ENCODE data around the gene OR10G8. TPM values are rescaled to one million over a fixed set of nuclear protein-coding genes. Genes with fewer than 3 reads are reported as not detected.

The OR10G8 gene
- total and polyA plus RNA-seq, 2 of the 4 experiments (the other 2 are of a cell fraction), result not detected

DNA sequence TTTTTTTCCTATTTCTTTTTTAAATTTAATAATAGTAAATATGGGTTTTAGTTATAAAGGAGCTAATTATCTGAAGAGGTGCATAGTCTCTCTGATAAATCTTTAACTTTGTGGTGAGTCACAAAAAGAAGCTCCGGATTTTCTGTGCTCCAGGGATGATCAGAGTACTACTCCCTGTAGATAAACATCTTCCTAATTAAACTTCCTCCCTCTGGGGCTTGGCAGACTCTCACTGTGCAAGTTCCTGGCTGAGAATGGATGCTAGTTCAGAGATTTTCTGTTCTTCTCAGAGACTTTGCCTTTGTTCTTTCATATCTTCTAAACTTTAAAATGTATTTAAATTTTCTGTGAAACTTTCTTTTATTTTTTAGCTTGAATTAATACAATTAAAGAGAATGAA lies 14.7 kb downstream of the OR10G8 start, which contains the start of gene OR10G7:
Gene OR10G7 (minus strand): TSS at position 72 of the 400 bp plus-strand sequence. CDS start 2,324 bp downstream, outside the sequence.
- Histone ChIP-seq H3K56ac (ENCODE audit: extremely low read depth, insufficient read depth, low read length) (no peak within 1 kb of the TSS), H3K4me1 (ENCODE audit: control insufficient read depth, insufficient read depth, low read length) (no peaks in the 10 kb centered on the region), H3K4me2 (ENCODE audit: low read depth, low read length) (no peak within 1 kb of the TSS), H3K4me3 (ENCODE audit: insufficient read depth, low read depth, low read length) (no peak within 1 kb of the TSS), H2BK15ac (ENCODE audit: low read depth, low read length) (no peak within 1 kb of the TSS), H3K9me1 (ENCODE audit: insufficient read depth, low read length) (no peaks in the 10 kb centered on the region), H2AFZ (replicated peaks; ENCODE audit: low read length, poor library complexity) (no peak within 1 kb of the TSS), H3K18ac (ENCODE audit: low read depth, low read length) (no peak within 1 kb of the TSS), H3K79me1 (ENCODE audit: low read depth in 1 of 2, low read length in 2 of 2) (no peaks in the 10 kb centered on the region), H2BK5ac (ENCODE audit: low read depth, low read length, poor library complexity, severe bottlenecking) (no peak within 1 kb of the TSS), H3K23ac (ENCODE audit: low read depth, low read length) (no peak within 1 kb of the TSS), H3K27ac (ENCODE audit: insufficient read depth, low read length) (no peak within 1 kb of the TSS), H2BK20ac (ENCODE audit: low read depth, low read length) (no peak within 1 kb of the TSS), H3K4ac (ENCODE audit: low read depth, low read length) (no peak within 1 kb of the TSS), H4K91ac (ENCODE audit: insufficient read depth, low read depth, low read length) (no peak within 1 kb of the TSS), H2AK5ac (ENCODE audit: low read depth, low read length) (no peak within 1 kb of the TSS), H4K5ac (ENCODE audit: low read depth, low read length) (no peak within 1 kb of the TSS), H2BK120ac (ENCODE audit: low read depth, low read length) (no peak within 1 kb of the TSS), H3K27me3 (ENCODE audit: control insufficient read depth, insufficient read depth, low read length) (no peaks in the 10 kb centered on the region), H3K9ac (ENCODE audit: low read depth, low read length) (no peak within 1 kb of the TSS), H4K8ac (ENCODE audit: low read depth in 2 of 2, low read length in 2 of 2) (no peak within 1 kb of the TSS), H3K14ac (replicated peaks; ENCODE audit: low read depth, low read length) (no peak within 1 kb of the TSS), H4K20me1 (ENCODE audit: insufficient read depth, low read length) (no peaks in the 10 kb centered on the region), H2AK9ac (replicated peaks; ENCODE audit: low read depth, low read length, poor library complexity) (no peak within 1 kb of the TSS), H3K9me3 (ENCODE audit: control insufficient read depth, insufficient read depth, low read length) (peaks cover 2% of the 10 kb centered on the region; the same call in 1 of the 2 replicates), H3K36me3 (ENCODE audit: control insufficient read depth, insufficient read depth, low read length) (no peaks in the 10 kb centered on the region)
- in situ Hi-C loops (cut with MboI; ENCODE audit: low sequenced_read_pairs) (no loop called here), intact Hi-C loops (cut with micrococcal nuclease) (no loop called here), dilution Hi-C loops (cut with HindIII; ENCODE audit: low sequenced_read_pairs, unreplicated experiment) (no loop called here)
- CTCF ChIA-PET, result no interaction called here
- WGBS, 2 experiments (ENCODE audit: extremely low coverage in 2 of 2, insufficient read length in 1 of 2), result no CpG with 5 or more reads among the region's 1 CpG
- DNase-seq (no peak), ATAC-seq (ENCODE audit: low read depth) (no peak)
- TF ChIP-seq, protein P1, sequence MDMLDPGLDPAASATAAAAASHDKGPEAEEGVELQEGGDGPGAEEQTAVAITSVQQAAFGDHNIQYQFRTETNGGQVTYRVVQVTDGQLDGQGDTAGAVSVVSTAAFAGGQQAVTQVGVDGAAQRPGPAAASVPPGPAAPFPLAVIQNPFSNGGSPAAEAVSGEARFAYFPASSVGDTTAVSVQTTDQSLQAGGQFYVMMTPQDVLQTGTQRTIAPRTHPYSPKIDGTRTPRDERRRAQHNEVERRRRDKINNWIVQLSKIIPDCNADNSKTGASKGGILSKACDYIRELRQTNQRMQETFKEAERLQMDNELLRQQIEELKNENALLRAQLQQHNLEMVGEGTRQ (IDR thresholded peaks at IDR 0.05; ENCODE audit: low read depth, low read length), result no peak
- TF ChIP-seq MXI1 (IDR thresholded peaks at IDR 0.05; ENCODE audit: borderline replicate concordance, low read depth, low read length) (no peak), RCOR1 (IDR thresholded peaks at IDR 0.05; ENCODE audit: insufficient replicate concordance, low read length) (no peak), FOS (IDR thresholded peaks at IDR 0.05; ENCODE audit: low read depth, low read length) (no peak), CHD1 (IDR thresholded peaks at IDR 0.05; ENCODE audit: low read depth, low read length) (no peak), MAFK (IDR thresholded peaks at IDR 0.05; ENCODE audit: low read depth, low read length) (no peak), NFE2L2 (IDR thresholded peaks at IDR 0.05; ENCODE audit: low read depth, low read length) (no peak)
- TF ChIP-seq, protein P2, sequence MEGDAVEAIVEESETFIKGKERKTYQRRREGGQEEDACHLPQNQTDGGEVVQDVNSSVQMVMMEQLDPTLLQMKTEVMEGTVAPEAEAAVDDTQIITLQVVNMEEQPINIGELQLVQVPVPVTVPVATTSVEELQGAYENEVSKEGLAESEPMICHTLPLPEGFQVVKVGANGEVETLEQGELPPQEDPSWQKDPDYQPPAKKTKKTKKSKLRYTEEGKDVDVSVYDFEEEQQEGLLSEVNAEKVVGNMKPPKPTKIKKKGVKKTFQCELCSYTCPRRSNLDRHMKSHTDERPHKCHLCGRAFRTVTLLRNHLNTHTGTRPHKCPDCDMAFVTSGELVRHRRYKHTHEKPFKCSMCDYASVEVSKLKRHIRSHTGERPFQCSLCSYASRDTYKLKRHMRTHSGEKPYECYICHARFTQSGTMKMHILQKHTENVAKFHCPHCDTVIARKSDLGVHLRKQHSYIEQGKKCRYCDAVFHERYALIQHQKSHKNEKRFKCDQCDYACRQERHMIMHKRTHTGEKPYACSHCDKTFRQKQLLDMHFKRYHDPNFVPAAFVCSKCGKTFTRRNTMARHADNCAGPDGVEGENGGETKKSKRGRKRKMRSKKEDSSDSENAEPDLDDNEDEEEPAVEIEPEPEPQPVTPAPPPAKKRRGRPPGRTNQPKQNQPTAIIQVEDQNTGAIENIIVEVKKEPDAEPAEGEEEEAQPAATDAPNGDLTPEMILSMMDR (conservative IDR thresholded peaks at IDR 0.05; ENCODE audit: low read depth, low read length), result no peak
- POLR2A ChIA-PET (ENCODE audit: unreplicated experiment), result no interaction called here
- BruUV-seq (replicated peaks), result no TSS peak
